Adrenal gland (tissue), 5 donors: ENCODE measurements around the gene MILR1.

Source experiments
- CTCF ChIP-seq, 6 experiments: fragments of 450-650 bp in 4 of 6; fragments of 200-600 bp in 2 of 6; sonication (generic) in 1 of 6; IDR thresholded peaks; 1 replicate in 5 of 6; 2 replicates in 1 of 6; pipeline versions ENCODE4 v1.5.1 to v1.8.0; 2016 to 2021; ENCODE audit warnings: antibody characterized with exemption in 6 of 6, mild to moderate bottlenecking in 2 of 6, moderate library complexity in 1 of 6
- POLR2A ChIP-seq, 2 donors: fragments of 450-650 bp; IDR thresholded peaks; one replicate each; pipeline ENCODE4 v1.6.1; 2017; ENCODE audit warnings: antibody characterized with exemption in 2 of 2, mild to moderate bottlenecking in 2 of 2, moderate library complexity in 1 of 2
- donor health status: DM: no; HTN: no; CAD: no.

- TF ChIP-seq CTCF (IDR thresholded peaks at IDR 0.05), result no peak
- peak; percentile 61 to 81 for TF ChIP-seq POLR2A (IDR thresholded peaks at IDR 0.05)
Observed at GRCh38 chr17:64505340-64506200, 56.7 kb downstream of the MILR1 start.
